SK-MEL-5 (cell line): ENCODE data around the gene NEDD4L. TPM values are rescaled to one million over a fixed set of nuclear protein-coding genes. Genes with fewer than 3 reads are reported as not detected.

ENCODE experiments used
- DNase-seq: peaks from one replicate; pipeline ENCODE4 v3.0.0-alpha.2; 2016; ENCODE audit warnings: low read depth, low spot score
- in situ Hi-C: cut with HindIII; loops from 2 replicates; pipeline ENCODE4 v1.10.0; 2016; ENCODE audit warnings: low sequenced_read_pairs, high pct_unique_total_duplicates, low pct_unique_long_range_greater_than_20kb
- total RNA-seq: library from RNA; depleted of rRNA; stranded (reverse); fragments of >200 nt; shearing (Covaris generic); gene quantifications from 2 replicates; pipeline ENCODE4 v1.2.3, GENCODE V29; 2014

The NEDD4L gene
- total RNA-seq, 1 experiment from 2014 or later = 215 TPM

GRCh38 chr18:58288921-58289797 is 245.1 kb downstream of the NEDD4L start:
- in situ Hi-C loops = no loop called here
- no peak for DNase-seq

GRCh38 chr18:58290116-58290695 is 246.2 kb downstream of the NEDD4L start:
- no peak for DNase-seq
- in situ Hi-C loops = no loop called here

DNA sequence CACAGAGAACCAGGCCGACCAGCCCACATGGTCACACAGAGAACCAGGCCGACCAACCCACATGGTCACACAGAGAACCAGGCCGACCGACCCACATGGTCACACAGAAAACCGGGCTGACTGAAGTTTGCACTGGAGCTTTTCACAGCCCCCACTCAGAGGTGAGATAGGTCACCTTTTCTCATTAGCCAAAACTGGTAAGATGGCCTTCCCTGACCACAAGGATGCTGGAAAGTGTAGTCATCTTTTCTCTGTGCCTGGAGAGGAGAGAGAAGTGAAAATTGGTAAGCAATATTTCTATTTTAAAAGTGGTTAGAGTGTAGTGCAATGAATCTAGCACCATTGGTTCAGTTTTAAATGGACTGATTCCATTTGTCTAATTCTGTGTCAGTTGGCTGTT is 247.1 kb downstream of the NEDD4L start:
- in situ Hi-C loops = no loop called here
- DNase-seq = no peak

DNA sequence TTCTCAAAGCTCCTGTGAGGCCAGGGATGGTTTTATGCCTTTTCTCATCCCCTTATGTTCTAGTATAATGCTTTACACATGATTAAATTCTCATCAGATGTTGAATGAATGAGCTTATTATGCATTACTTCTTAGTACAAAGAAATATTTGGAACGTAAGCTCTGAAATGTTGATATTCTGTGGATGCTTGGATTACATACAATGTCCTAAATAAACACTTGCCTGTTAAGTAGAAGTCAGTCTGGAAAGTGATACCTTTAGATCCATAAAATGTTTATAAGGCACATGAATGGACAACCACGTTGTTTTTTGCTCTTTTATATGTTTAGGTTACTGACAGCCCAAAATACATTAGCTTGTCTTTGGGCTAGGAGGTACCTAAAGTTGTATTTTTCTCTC is 248.6 kb downstream of the NEDD4L start:
- in situ Hi-C loops = no loop called here
- DNase-seq = no peak

DNA sequence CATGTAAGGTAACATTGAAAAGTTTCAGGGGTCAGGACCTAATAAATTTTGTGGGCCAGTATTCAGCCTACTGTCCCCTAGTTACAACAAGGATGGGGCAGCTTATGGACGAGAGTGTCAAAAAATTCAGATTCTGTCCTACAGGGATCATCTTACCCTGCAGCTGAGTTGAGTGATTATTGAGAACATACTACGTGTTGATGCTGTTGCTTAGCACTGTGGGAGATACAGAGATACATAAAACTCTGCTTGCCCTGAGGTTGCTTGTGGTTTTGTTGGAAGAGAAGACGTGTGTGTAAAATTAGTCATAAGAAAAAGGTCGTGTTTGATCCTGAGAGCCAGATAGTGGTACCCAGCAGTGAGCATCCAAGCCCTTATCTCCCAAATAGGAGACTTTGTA is 253.2 kb downstream of the NEDD4L start:
- no peak for DNase-seq
- in situ Hi-C loops = no loop called here

- in situ Hi-C loops = no loop called here
- no peak for DNase-seq
These were observed 254.5 kb downstream of the NEDD4L start for GRCh38 chr18:58298251-58299134.

- in situ Hi-C loops = no loop called here
- DNase-seq = no peak
These were observed 255.1 kb downstream of the NEDD4L start for GRCh38 chr18:58299135-58299473.

GRCh38 chr18:58299936-58300335 is 255.9 kb downstream of the NEDD4L start:
- in situ Hi-C loops = no loop called here

GRCh38 chr18:58300867-58301266 is 256.8 kb downstream of the NEDD4L start:
- no peak for DNase-seq
- in situ Hi-C loops = no loop called here

More at GRCh38 chr18:58299936-58300335, 255.9 kb downstream of the NEDD4L start:
- DNase-seq = no peak

DNA sequence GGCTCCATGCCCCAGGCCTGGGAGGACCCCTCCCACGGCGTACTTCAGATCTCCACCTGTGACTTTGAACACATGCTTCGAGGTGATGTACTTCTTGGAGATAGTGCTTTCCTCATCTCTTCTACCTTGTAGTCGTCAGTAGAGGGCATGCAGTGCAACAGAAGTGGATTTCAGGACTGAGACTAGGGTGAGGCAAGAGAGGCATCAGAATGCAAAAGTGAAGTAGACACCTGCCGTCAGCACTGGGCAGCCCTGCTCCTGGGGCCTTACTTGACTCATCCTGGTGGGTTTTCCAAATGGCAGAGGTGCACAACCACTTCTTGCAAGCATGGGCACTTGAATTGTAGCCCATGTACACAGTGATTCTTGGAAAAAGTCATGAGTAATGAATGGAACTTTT is 258.8 kb downstream of the NEDD4L start:
- DNase-seq = no peak
- in situ Hi-C loops = no loop called here

GRCh38 chr18:58303363-58303762 is 259.3 kb downstream of the NEDD4L start:
- no peak for DNase-seq
- in situ Hi-C loops = no loop called here

GRCh38 chr18:58305792-58306191 is 261.8 kb downstream of the NEDD4L start:
- in situ Hi-C loops = no loop called here
- no peak for DNase-seq

DNA sequence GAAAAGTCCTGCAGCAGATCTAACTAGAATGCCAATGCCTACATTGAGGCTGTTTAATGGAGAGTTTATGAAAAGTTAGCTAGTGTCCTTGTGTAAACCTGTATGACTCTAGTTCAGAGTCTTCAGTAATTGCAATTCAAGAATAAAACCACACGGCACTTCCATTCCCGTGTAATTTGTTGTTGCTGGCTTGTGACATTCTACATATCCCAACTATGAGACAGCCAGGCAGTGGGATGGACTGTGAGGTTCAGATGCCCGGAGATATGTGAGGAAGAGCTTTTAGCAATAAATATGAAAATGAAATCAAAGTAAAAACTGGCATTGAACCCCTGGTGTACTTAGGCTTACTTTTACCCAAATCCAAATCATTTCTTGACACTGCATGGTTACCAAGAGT is 263.4 kb downstream of the NEDD4L start:
- DNase-seq = no peak
- in situ Hi-C loops = no loop called here

GRCh38 chr18:58308463-58308862 is 264.4 kb downstream of the NEDD4L start:
- in situ Hi-C loops = no loop called here
- DNase-seq = no peak

DNA sequence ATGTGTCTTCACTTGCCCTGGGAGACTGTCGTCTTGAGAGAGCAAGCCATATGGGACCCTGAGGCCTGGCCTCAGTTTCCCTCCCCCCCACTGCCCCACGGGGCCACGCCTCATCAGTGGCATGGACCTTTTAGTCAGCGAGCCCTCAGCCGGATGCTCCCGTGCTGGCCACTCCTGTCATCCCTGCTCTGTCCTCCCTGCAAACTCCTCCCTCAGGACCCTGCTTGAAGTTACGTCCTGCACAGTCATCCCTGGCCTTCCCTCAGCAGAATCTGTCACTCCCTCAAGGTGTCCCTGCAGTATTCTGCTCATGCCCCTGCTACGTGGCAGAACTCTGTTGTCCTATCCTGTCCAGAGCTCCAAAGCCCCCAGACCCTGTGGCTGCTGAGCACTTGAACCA is 265.1 kb downstream of the NEDD4L start:
- in situ Hi-C loops = no loop called here
- DNase-seq = no peak

DNA sequence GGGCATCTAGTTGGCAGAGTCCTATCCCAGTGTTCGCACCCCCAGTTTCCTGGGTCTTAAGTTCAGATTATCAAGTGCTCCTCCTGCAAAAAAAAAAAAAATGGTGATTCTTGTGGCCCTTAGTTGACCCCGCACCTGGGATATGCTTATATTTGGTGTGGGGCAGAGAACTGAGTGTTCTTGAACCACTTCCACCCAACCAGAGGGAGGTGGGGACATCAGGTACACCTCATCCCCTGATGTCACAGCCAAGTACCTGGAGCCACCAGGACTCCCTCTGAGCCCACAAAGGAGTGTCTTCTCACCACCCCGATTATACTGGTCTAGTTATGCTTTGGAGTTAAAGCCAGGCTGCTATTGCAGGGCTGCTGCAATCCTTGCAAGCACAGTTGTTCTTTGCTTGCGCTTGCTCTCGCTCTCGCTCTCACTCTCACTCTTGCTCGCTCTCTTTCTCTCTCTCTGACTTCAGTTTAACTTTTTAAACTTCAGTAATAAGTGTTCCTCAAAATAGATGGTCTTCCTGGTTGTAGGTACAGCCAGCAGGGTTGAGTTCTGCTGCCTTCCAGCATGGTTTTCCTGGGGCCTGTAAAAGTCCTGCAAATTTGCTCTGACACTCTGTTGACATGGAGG is 265.7 kb downstream of the NEDD4L start:
- DNase-seq = no peak

GRCh38 chr18:58310517-58310916 is 266.5 kb downstream of the NEDD4L start:
- no peak for DNase-seq
- in situ Hi-C loops = no loop called here

More for the DNA sequence above, 265.7 kb downstream of the NEDD4L start:
- in situ Hi-C loops = no loop called here

DNA sequence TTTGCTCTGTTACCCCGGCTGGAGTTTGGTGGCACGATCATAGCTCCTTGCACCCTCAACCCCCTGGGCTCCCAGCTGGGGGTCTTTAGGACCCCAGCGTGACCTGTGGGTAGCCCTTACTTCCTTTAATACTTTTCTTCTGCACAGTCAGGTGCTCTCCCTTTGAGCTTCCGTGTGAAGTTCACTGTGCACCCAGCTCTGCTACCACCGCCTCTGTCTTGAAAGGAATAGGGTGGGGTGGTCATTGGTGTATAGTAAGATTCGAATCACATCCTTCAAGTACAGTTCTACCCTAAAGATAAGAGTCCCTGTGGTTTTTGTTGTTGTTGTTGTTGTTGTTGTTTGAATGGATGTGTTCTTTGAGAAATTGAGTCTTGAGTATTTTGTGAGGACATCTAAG is 267.4 kb downstream of the NEDD4L start:
- in situ Hi-C loops = no loop called here
- DNase-seq = no peak
